Bronchial epithelial cell (primary cell): ENCODE results near the gene SDHB. TPM values are rescaled to one million over a fixed set of nuclear protein-coding genes. Genes with fewer than 3 reads are reported as not detected.

ENCODE experiments used
- DNase-seq: peaks from one replicate; pipeline ENCODE4 v3.0.0-alpha.2; 2010; ENCODE audit warnings: low read depth
- FAIRE-seq: peaks from 2 replicates; lab custom pipeline; 2011; peaks lifted over from hg19 to GRCh38; lab: Jason Lieb, UNC
- H3K27me3 ChIP-seq: 2 replicates; pipeline ENCODE4 v1.5.1; 2011; ENCODE audit warnings: low read length; ENCODE audit not compliant: control insufficient read depth, insufficient read depth
- H3K36me3 ChIP-seq: 2 replicates; pipeline ENCODE4 v1.5.1; 2011; ENCODE audit warnings: low read length; ENCODE audit not compliant: control insufficient read depth, insufficient read depth
- H3K4me3 ChIP-seq: 2 replicates; pipeline ENCODE4 v1.5.1; 2011; ENCODE audit warnings: mild to moderate bottlenecking, low read depth, low read length, control low read depth
- CTCF ChIP-seq: IDR thresholded peaks from 2 replicates; pipeline ENCODE4 v1.5.1; 2011; ENCODE audit warnings: mild to moderate bottlenecking, moderate library complexity, low read length, control low read depth, inconsistent platforms; ENCODE audit not compliant: insufficient read depth, severe bottlenecking
- total RNA-seq: library from RNA; depleted of rRNA; stranded (reverse); fragments of >200 nt; gene quantifications from 2 replicates; pipeline ENCODE4 v1.2.1, GENCODE V29; 2014

Gene SDHB
- total RNA-seq, 1 donor from 2014 or later, result 185 TPM

GRCh38 chr1:16988210-16988609 lies 65.6 kb downstream of the SDHB start:
- no peak for TF ChIP-seq CTCF
- FAIRE-seq (no peak), DNase-seq (no peak)
- Histone ChIP-seq H3K27me3 (no peaks in the 10 kb centered on the region), H3K4me3 (no peak overlapping the region), H3K36me3 (peaks cover 9% of the 10 kb centered on the region)

DNA sequence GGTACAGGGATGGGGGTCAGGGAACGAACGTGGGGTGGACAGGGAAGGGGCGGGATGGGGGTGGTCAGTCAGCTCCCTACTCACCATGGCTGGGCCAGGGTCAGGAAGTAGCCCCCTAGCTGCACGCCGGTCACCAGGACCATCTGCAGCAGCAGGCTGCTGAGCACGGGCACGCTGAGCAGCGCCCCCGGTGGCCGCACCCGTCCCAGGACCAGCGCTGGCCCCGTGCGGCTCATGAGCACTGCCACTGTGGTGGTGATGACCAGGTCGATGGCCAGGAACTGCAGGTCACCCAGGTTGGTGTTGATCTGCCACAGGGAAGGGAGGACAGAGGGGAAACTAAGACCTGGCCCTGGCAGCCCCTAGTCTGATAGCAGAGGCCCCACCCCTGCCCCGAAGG lies 66.9 kb downstream of the SDHB start:
- TF ChIP-seq CTCF, result peak; percentile 50
- no peak overlapping the region for H3K4me3 ChIP-seq
- H3K36me3 ChIP-seq, result peaks cover 9% of the 10 kb centered on the region
- DNase-seq, result no peak
- no peak for FAIRE-seq
- no peaks in the 10 kb centered on the region for H3K27me3 ChIP-seq

- FAIRE-seq, result no peak
These were observed 67.3 kb downstream of the SDHB start for GRCh38 chr1:16986560-16986959.

GRCh38 chr1:16986113-16986512 lies 67.7 kb downstream of the SDHB start:
- no peaks in the 10 kb centered on the region for H3K27me3 ChIP-seq
- FAIRE-seq (no peak), DNase-seq (no peak)
- TF ChIP-seq CTCF, result no peak
- H3K36me3 ChIP-seq, result peaks cover 9% of the 10 kb centered on the region
- no peak overlapping the region for H3K4me3 ChIP-seq

More at GRCh38 chr1:16986560-16986959, 67.3 kb downstream of the SDHB start:
- Histone ChIP-seq H3K27me3 (no peaks in the 10 kb centered on the region), H3K4me3 (no peak overlapping the region), H3K36me3 (peaks cover 9% of the 10 kb centered on the region)
- DNase-seq, result no peak
- TF ChIP-seq CTCF, result no peak

DNA sequence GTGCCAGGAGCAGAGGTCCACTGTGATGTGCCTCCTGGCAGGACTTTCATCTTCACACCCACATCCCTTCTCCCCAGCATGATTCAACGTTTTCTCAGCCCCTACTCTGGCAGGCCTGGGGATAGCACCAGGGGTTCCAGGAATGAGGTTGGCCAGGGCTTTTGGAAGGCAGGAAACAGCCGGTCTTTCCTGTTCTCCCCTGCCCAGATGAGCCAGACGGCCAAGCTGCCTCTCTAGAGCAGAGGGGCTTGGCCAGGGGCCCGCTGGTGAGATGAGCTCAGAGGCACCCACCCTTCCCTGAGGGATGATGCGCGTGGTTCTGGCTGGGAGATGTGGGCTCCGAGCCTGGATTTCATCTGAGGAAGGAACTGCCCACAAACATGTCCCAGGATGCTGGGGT lies 69.1 kb downstream of the SDHB start:
- FAIRE-seq, result no peak
- peak; percentile 94 for DNase-seq

More for the DNA sequence above, 69.1 kb downstream of the SDHB start:
- TF ChIP-seq CTCF, result no peak
- H3K4me3 ChIP-seq, result no peak overlapping the region
- H3K27me3 ChIP-seq, result no peaks in the 10 kb centered on the region
- peaks cover 8% of the 10 kb centered on the region for H3K36me3 ChIP-seq
